Renal pelvis (tissue), 4 donors: ENCODE data around the gene SPIRE1. TPM values are rescaled to one million over a fixed set of nuclear protein-coding genes. Genes with fewer than 3 reads are reported as not detected.
"Not testable (repeated sequence)": the region's sequence is repeated elsewhere in the genome, so short reads cannot be mapped to it uniquely, and the experiment has no call there.

Experiments
- DNase-seq: peaks from one replicate; pipeline ENCODE4 v3.0.0-alpha.2; 2013
- polyA plus RNA-seq, 3 donors: library from polyadenylated mRNA; unstranded; fragments of 120-200 nt; gene quantifications; one replicate each; pipeline ENCODE4 v1.2.1, GENCODE V29; 2013; ENCODE audit not compliant: insufficient read length in 3 of 3

The SPIRE1 gene
- polyA plus RNA-seq, 3 donors, result 31.6 to 35.6 (median 35.0) TPM

GRCh38 chr18:12654971-12655370 lies 2.9 kb downstream of the SPIRE1 start:
- DNase-seq, result no peak

GRCh38 chr18:12652861-12653401 lies 5.0 kb downstream of the SPIRE1 start:
- DNase-seq, result no peak

GRCh38 chr18:12651651-12652050 lies 6.3 kb downstream of the SPIRE1 start:
- DNase-seq, result no peak

- no peak for DNase-seq
These were observed 10.1 kb downstream of the SPIRE1 start for GRCh38 chr18:12647773-12648172.

- DNase-seq, result peak; percentile 17
These were observed 12.1 kb downstream of the SPIRE1 start for GRCh38 chr18:12645751-12646203.

- DNase-seq, result no peak
These were observed 12.7 kb downstream of the SPIRE1 start for GRCh38 chr18:12645254-12645653.

GRCh38 chr18:12643756-12644155 lies 14.2 kb downstream of the SPIRE1 start:
- not testable (repeated sequence) for DNase-seq

GRCh38 chr18:12640881-12641200 lies 17.1 kb downstream of the SPIRE1 start:
- DNase-seq, result no peak

- DNase-seq, result no peak
These were observed 17.7 kb downstream of the SPIRE1 start for GRCh38 chr18:12639990-12640880.

GRCh38 chr18:12638644-12639124 lies 19.2 kb downstream of the SPIRE1 start:
- no peak for DNase-seq

GRCh38 chr18:12637901-12638643 lies 19.8 kb downstream of the SPIRE1 start:
- no peak for DNase-seq

GRCh38 chr18:12637393-12637792 lies 20.5 kb downstream of the SPIRE1 start:
- DNase-seq, result no peak

GRCh38 chr18:12631831-12632477 lies 26.0 kb downstream of the SPIRE1 start:
- no peak for DNase-seq

- DNase-seq, result no peak
These were observed 27.8 kb downstream of the SPIRE1 start for GRCh38 chr18:12630136-12630535.

GRCh38 chr18:12628706-12629702 lies 28.9 kb downstream of the SPIRE1 start:
- peak; percentile 17 for DNase-seq

- not testable (repeated sequence) for DNase-seq
These were observed 30.7 kb downstream of the SPIRE1 start for GRCh38 chr18:12627199-12627598.

- DNase-seq, result no peak
These were observed 32.7 kb downstream of the SPIRE1 start for GRCh38 chr18:12625241-12625640.

GRCh38 chr18:12621742-12622306 lies 36.1 kb downstream of the SPIRE1 start:
- no peak for DNase-seq

- no peak for DNase-seq
These were observed 42.2 kb downstream of the SPIRE1 start for GRCh38 chr18:12615748-12616147.

- DNase-seq, result no peak
These were observed 49.6 kb downstream of the SPIRE1 start for GRCh38 chr18:12608301-12608700.
